Karpas-422 (cell line): ENCODE measurements around the gene TNS4. TPM values are rescaled to one million over a fixed set of nuclear protein-coding genes. Genes with fewer than 3 reads are reported as not detected.

Experiments used
- DNase-seq: peaks from one replicate; pipeline ENCODE4 v3.0.0-alpha.2; 2015
- H2AFZ ChIP-seq: fragments of 200-600 bp; sonication (generic); 2 replicates; pipeline ENCODE4 v1.6.1; 2014; ENCODE audit warnings: antibody characterized with exemption, low read length, mixed read lengths
- H3K27ac ChIP-seq: fragments of 200-600 bp; sonication (generic); 2 replicates; pipeline ENCODE4 v1.5.1; 2014; ENCODE audit warnings: mild to moderate bottlenecking, low read length, moderate library complexity
- H3K27me3 ChIP-seq: fragments of 200-600 bp; sonication (generic); 2 replicates; pipeline ENCODE4 v1.6.1; 2014; ENCODE audit warnings: low read length, mixed read lengths
- H3K36me3 ChIP-seq: fragments of 200-600 bp; sonication (generic); 2 replicates; pipeline ENCODE4 v1.6.1; 2014; ENCODE audit warnings: low read length, mixed read lengths; ENCODE audit not compliant: insufficient read depth
- H3K4me1 ChIP-seq: fragments of 200-600 bp; sonication (generic); 2 replicates; pipeline ENCODE4 v1.6.1; 2014; ENCODE audit warnings: mild to moderate bottlenecking, low read length, mixed read lengths
- H3K4me2 ChIP-seq: fragments of 200-600 bp; sonication (generic); 2 replicates; pipeline ENCODE4 v1.6.1; 2014; ENCODE audit warnings: low read length, low read depth, mild to moderate bottlenecking; ENCODE audit not compliant: poor library complexity, severe bottlenecking
- H3K4me3 ChIP-seq: fragments of 200-600 bp; sonication (generic); 2 replicates; pipeline ENCODE4 v1.5.1; 2014; ENCODE audit warnings: mild to moderate bottlenecking, antibody characterized with exemption, low read length, mixed read lengths
- H3K79me2 ChIP-seq: fragments of 200-600 bp; sonication (generic); 2 replicates; pipeline ENCODE4 v1.6.1; 2014; ENCODE audit warnings: mild to moderate bottlenecking, low read length, mixed read lengths
- H3K9ac ChIP-seq: fragments of 200-600 bp; sonication (generic); 2 replicates; pipeline ENCODE4 v1.6.0; 2014; ENCODE audit warnings: low read length
- H3K9me2 ChIP-seq: fragments of 200-600 bp; sonication (generic), shearing (Covaris generic); replicated peaks from 2 replicates; pipeline ENCODE4 v1.6.0; 2014; ENCODE audit warnings: mild to moderate bottlenecking, low read length, moderate library complexity; ENCODE audit not compliant: insufficient read depth
- H3K9me3 ChIP-seq: fragments of 300-700, 200-600 bp; sonication (generic); 2 replicates; pipeline ENCODE4 v1.6.1; 2014; ENCODE audit warnings: low read length, mixed read lengths
- H4K20me1 ChIP-seq: fragments of 200-600 bp; sonication (generic); 2 replicates; pipeline ENCODE4 v1.6.1; 2014; ENCODE audit warnings: mild to moderate bottlenecking, antibody characterized with exemption, low read length, low read depth; ENCODE audit not compliant: insufficient read depth
- total RNA-seq: library from RNA; depleted of rRNA; stranded (reverse); fragments of >200 nt; shearing (Covaris generic); gene quantifications from 2 replicates; pipeline ENCODE4 v1.2.3, GENCODE V29; 2014; ENCODE audit warnings: low replicate concordance

TNS4 gene
- total RNA-seq, 1 experiment from 2014 or later = not detected

- H3K27me3 ChIP-seq = no peaks in the 10 kb centered on the region
- H3K9me3 ChIP-seq = no peaks in the 10 kb centered on the region
- no peaks in the 10 kb centered on the region for H3K4me1 ChIP-seq
Measured at GRCh38 chr17:40469805-40470675, 31.4 kb downstream of the TNS4 start.

GRCh38 chr17:40468560-40468959 lies 32.9 kb downstream of the TNS4 start:
- Histone ChIP-seq H3K27ac (no peak overlapping the region), H3K79me2 (no peaks in the 10 kb centered on the region), H3K9ac (no peak overlapping the region), H4K20me1 (no peaks in the 10 kb centered on the region), H3K36me3 (no peaks in the 10 kb centered on the region), H2AFZ (no peak overlapping the region), H3K27me3 (no peaks in the 10 kb centered on the region), H3K4me3 (no peak overlapping the region), H3K9me2 (no peaks in the 10 kb centered on the region), H3K9me3 (no peaks in the 10 kb centered on the region), H3K4me2 (no peak overlapping the region), H3K4me1 (no peaks in the 10 kb centered on the region)
- DNase-seq = no peak

More at GRCh38 chr17:40469805-40470675, 31.4 kb downstream of the TNS4 start:
- Histone ChIP-seq H3K79me2 (no peaks in the 10 kb centered on the region), H3K27ac (no peak overlapping the region), H4K20me1 (no peaks in the 10 kb centered on the region), H3K4me2 (no peak overlapping the region), H2AFZ (no peak overlapping the region), H3K4me3 (no peak overlapping the region), H3K9me2 (no peaks in the 10 kb centered on the region), H3K36me3 (no peaks in the 10 kb centered on the region), H3K9ac (no peak overlapping the region)
- DNase-seq = no peak

- H3K27me3 ChIP-seq = no peaks in the 10 kb centered on the region
- H3K79me2 ChIP-seq = no peaks in the 10 kb centered on the region
- H3K4me3 ChIP-seq = no peak overlapping the region
- DNase-seq = no peak
- no peaks in the 10 kb centered on the region for H4K20me1 ChIP-seq
- no peaks in the 10 kb centered on the region for H3K4me1 ChIP-seq
- H3K9me2 ChIP-seq = no peaks in the 10 kb centered on the region
- no peak overlapping the region for H2AFZ ChIP-seq
- no peaks in the 10 kb centered on the region for H3K9me3 ChIP-seq
- H3K27ac ChIP-seq = no peak overlapping the region
- no peak overlapping the region for H3K9ac ChIP-seq
- H3K36me3 ChIP-seq = no peaks in the 10 kb centered on the region
- H3K4me2 ChIP-seq = no peak overlapping the region
Measured at GRCh38 chr17:40467281-40467867, 34.0 kb downstream of the TNS4 start.

- H2AFZ ChIP-seq = no peak overlapping the region
- no peaks in the 10 kb centered on the region for H3K9me2 ChIP-seq
- DNase-seq = no peak
- H3K27me3 ChIP-seq = no peaks in the 10 kb centered on the region
- no peaks in the 10 kb centered on the region for H3K36me3 ChIP-seq
- no peaks in the 10 kb centered on the region for H4K20me1 ChIP-seq
- no peak overlapping the region for H3K9ac ChIP-seq
- H3K27ac ChIP-seq = no peak overlapping the region
- H3K9me3 ChIP-seq = no peaks in the 10 kb centered on the region
- no peak overlapping the region for H3K4me3 ChIP-seq
- H3K4me1 ChIP-seq = no peaks in the 10 kb centered on the region
- H3K79me2 ChIP-seq = no peaks in the 10 kb centered on the region
- no peak overlapping the region for H3K4me2 ChIP-seq
Measured at GRCh38 chr17:40466298-40466971, 35.0 kb downstream of the TNS4 start.

- Histone ChIP-seq H2AFZ (no peak overlapping the region), H3K27ac (no peak overlapping the region), H3K79me2 (no peaks in the 10 kb centered on the region), H3K36me3 (no peaks in the 10 kb centered on the region), H4K20me1 (no peaks in the 10 kb centered on the region), H3K9me3 (no peaks in the 10 kb centered on the region), H3K9ac (no peak overlapping the region), H3K27me3 (no peaks in the 10 kb centered on the region), H3K9me2 (no peaks in the 10 kb centered on the region), H3K4me3 (no peak overlapping the region), H3K4me2 (no peak overlapping the region), H3K4me1 (peaks cover 4% of the 10 kb centered on the region)
- DNase-seq = no peak
Measured at GRCh38 chr17:40464392-40464855, 37.0 kb downstream of the TNS4 start.

- Histone ChIP-seq H3K27ac (no peak overlapping the region), H3K9ac (no peak overlapping the region), H3K4me2 (no peak overlapping the region), H3K4me3 (no peak overlapping the region), H3K27me3 (no peaks in the 10 kb centered on the region), H3K9me3 (no peaks in the 10 kb centered on the region), H3K36me3 (no peaks in the 10 kb centered on the region), H3K9me2 (no peaks in the 10 kb centered on the region), H3K4me1 (peaks cover 4% of the 10 kb centered on the region), H2AFZ (no peak overlapping the region), H3K79me2 (no peaks in the 10 kb centered on the region), H4K20me1 (no peaks in the 10 kb centered on the region)
- DNase-seq = no peak
Measured at GRCh38 chr17:40463122-40463550, 38.3 kb downstream of the TNS4 start.

GRCh38 chr17:40462343-40463121 lies 38.9 kb downstream of the TNS4 start:
- Histone ChIP-seq H3K27me3 (no peaks in the 10 kb centered on the region), H3K9me2 (no peaks in the 10 kb centered on the region), H3K4me2 (no peak overlapping the region), H3K79me2 (no peaks in the 10 kb centered on the region), H3K9ac (no peak overlapping the region), H4K20me1 (no peaks in the 10 kb centered on the region), H2AFZ (no peak overlapping the region), H3K36me3 (no peaks in the 10 kb centered on the region), H3K4me1 (peaks cover 4% of the 10 kb centered on the region), H3K27ac (no peak overlapping the region), H3K9me3 (no peaks in the 10 kb centered on the region), H3K4me3 (no peak overlapping the region)
- no peak for DNase-seq
